Duodenal mucosa (tissue), 2 donors: ENCODE data around the gene RAB3GAP2.

Source experiments
- H3K27ac ChIP-seq: one replicate; pipeline ENCODE4 v1.7.0; 2013; ENCODE audit warnings: low read depth, low read length
- H3K27me3 ChIP-seq, 2 donors: one replicate each; pipeline ENCODE4 v1.7.0; 2013; ENCODE audit warnings: low read length in 2 of 2, control low read depth in 1 of 2; ENCODE audit not compliant: insufficient read depth in 2 of 2, control insufficient read depth in 1 of 2
- H3K36me3 ChIP-seq, 2 donors: one replicate each; pipeline ENCODE4 v1.7.0; 2013; ENCODE audit warnings: low read length in 2 of 2, control low read depth in 1 of 2; ENCODE audit not compliant: insufficient read depth in 2 of 2, control insufficient read depth in 1 of 2
- H3K4me1 ChIP-seq, 2 donors: one replicate each; pipeline ENCODE4 v1.7.0; 2013; ENCODE audit warnings: low read length in 2 of 2, control low read depth in 1 of 2; ENCODE audit not compliant: insufficient read depth in 2 of 2, control insufficient read depth in 1 of 2
- H3K4me3 ChIP-seq, 2 donors: one replicate each; pipeline ENCODE4 v1.7.0; 2013; ENCODE audit warnings: low read length in 2 of 2, low read depth in 1 of 2
- H3K9ac ChIP-seq, 2 donors: one replicate each; pipeline ENCODE4 v1.7.0; 2013; ENCODE audit warnings: low read length in 2 of 2, low read depth in 1 of 2
- H3K9me3 ChIP-seq, 2 donors: one replicate each; pipeline ENCODE4 v1.7.0; 2013; ENCODE audit warnings: low read length in 2 of 2, control low read depth in 1 of 2; ENCODE audit not compliant: control insufficient read depth in 1 of 2

RAB3GAP2 gene

GRCh38 chr1:220290140-220290761 lies 18.0 kb upstream of the RAB3GAP2 start:
- Histone ChIP-seq H3K4me1 (no peaks in the 10 kb centered on the region), H3K9ac (no peak overlapping the region), H3K27ac (no peak overlapping the region), H3K4me3 (no peak overlapping the region), H3K36me3 (no peaks in the 10 kb centered on the region), H3K9me3 (no peaks in the 10 kb centered on the region), H3K27me3 (no peaks in the 10 kb centered on the region)

DNA sequence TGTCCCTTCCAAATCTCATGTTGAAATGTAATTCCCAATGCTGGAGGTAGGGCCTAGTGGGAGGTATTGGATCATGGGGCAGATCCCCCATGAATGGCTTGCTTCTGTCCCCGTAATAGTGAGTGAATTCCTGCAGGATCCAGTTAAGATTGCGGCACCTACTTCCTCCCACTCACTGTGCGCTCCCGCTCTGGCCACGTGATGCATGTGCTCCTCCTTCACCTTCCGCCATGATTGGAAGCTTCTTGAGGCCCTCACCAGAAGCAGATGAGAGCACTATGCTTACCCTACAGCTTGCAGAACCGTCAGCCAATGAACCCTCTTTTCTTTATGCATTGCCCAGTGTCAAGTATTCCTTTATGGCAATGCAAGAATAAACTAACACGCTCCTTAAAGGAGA lies 14.9 kb upstream of the RAB3GAP2 start:
- H3K9ac ChIP-seq, result no peak overlapping the region
- no peak overlapping the region for H3K4me3 ChIP-seq
- H3K36me3 ChIP-seq, result no peaks in the 10 kb centered on the region
- no peaks in the 10 kb centered on the region for H3K27me3 ChIP-seq
- no peaks in the 10 kb centered on the region for H3K4me1 ChIP-seq
- H3K27ac ChIP-seq, result no peak overlapping the region
- H3K9me3 ChIP-seq, result no peaks in the 10 kb centered on the region

DNA sequence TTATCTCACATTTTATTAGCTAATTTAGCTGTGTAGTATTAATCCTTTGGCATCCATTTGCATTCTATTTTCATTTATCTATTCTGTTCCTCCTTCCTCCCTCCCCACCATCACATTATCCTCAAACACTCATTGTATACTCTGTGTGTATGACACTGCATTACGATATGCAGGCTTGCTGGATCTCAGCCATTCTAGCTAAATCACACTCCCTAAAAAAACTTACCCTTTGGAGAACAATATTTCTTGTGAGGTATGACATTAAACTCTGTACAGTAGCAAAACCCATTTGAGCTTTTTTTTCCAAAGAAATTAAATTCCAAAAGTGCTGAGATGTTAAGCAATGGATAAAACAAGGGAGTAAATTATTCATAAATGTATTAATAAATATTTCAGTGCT lies 11.4 kb upstream of the RAB3GAP2 start:
- Histone ChIP-seq H3K4me1 (no peaks in the 10 kb centered on the region), H3K9ac (no peak overlapping the region), H3K9me3 (no peaks in the 10 kb centered on the region), H3K27me3 (peaks cover 0 to 10% of the 10 kb centered on the region in 2 donors), H3K27ac (no peak overlapping the region), H3K4me3 (no peak overlapping the region), H3K36me3 (no peaks in the 10 kb centered on the region)

DNA sequence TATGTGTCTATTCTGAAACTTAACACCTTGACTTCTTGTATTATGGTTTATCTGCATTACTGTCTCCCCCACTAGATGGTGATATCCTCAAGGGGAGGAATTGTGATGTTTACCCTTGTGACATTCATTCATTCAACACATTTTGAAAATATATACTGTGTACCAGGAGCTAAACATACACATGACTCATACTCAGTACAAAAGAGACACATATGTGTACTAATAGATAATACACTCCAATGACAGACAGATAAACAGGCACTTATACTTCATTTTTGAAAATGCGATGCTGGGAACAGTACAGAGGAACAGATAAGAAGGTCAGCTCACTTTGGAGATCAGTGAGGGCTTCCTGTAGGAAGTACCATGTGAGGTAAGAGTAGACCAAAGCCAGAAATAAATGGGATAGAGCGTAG lies 8.9 kb upstream of the RAB3GAP2 start:
- H3K27me3 ChIP-seq, result peaks cover 0 to 10% of the 10 kb centered on the region in 2 donors
- H3K9me3 ChIP-seq, result no peaks in the 10 kb centered on the region
- no peaks in the 10 kb centered on the region for H3K4me1 ChIP-seq
- H3K4me3 ChIP-seq, result no peak overlapping the region
- no peak overlapping the region for H3K27ac ChIP-seq
- no peak overlapping the region for H3K9ac ChIP-seq
- no peaks in the 10 kb centered on the region for H3K36me3 ChIP-seq

- H3K4me1 ChIP-seq, result no peaks in the 10 kb centered on the region
- H3K9me3 ChIP-seq, result no peaks in the 10 kb centered on the region
- peaks cover 0 to 10% of the 10 kb centered on the region in 2 donors for H3K27me3 ChIP-seq
- no peak overlapping the region for H3K27ac ChIP-seq
- H3K9ac ChIP-seq, result no peak overlapping the region
- H3K4me3 ChIP-seq, result no peak overlapping the region
- H3K36me3 ChIP-seq, result no peaks in the 10 kb centered on the region
Observed at GRCh38 chr1:220280249-220280648, 8.0 kb upstream of the RAB3GAP2 start.

GRCh38 chr1:220278991-220279390 lies 6.7 kb upstream of the RAB3GAP2 start:
- Histone ChIP-seq H3K27ac (no peak overlapping the region), H3K4me1 (no peaks in the 10 kb centered on the region), H3K9me3 (no peaks in the 10 kb centered on the region), H3K4me3 (no peak overlapping the region), H3K9ac (no peak overlapping the region), H3K27me3 (peaks cover 0 to 10% of the 10 kb centered on the region in 2 donors), H3K36me3 (no peaks in the 10 kb centered on the region)

- Histone ChIP-seq H3K9me3 (no peaks in the 10 kb centered on the region), H3K4me1 (peaks cover 12% of the 10 kb centered on the region in 2 donors), H3K4me3 (no peak overlapping the region), H3K27me3 (peaks cover 0 to 10% of the 10 kb centered on the region in 2 donors), H3K27ac (no peak overlapping the region), H3K9ac (no peak overlapping the region), H3K36me3 (no peaks in the 10 kb centered on the region)
Observed at GRCh38 chr1:220275430-220275829, 3.2 kb upstream of the RAB3GAP2 start.

DNA sequence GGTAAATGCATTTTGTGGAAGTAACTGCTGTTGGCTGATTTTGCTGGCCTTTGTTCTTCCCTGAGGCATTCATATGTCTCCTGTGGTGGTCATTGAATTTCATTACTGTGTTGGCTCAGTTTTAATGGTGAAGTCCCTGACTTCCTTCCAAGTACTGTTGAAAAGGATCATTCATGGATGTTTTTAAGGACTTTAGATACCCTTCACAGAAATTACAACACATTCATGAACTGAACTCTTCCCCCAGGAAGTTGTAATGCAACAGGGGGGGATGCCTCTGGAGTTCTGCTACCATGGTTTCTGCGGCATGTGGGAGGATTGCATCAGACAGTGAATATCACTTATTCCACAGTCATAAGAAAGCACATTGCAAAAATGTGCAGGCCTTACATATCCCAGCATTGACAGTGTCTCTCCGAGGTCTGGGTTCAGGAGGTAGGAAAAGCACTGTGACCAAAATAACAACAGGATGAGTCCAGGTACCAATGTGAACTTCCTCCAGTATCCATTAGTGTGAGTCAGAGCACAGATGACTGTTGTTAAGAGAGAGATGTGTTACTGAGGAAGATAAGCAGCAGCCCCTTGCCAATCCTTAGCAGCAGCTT lies 2.1 kb upstream of the RAB3GAP2 start:
- Histone ChIP-seq H3K36me3 (no peaks in the 10 kb centered on the region), H3K27me3 (no peaks in the 10 kb centered on the region), H3K9ac (no peak overlapping the region), H3K27ac (no peak overlapping the region), H3K4me1 (peaks cover 16 to 22% of the 10 kb centered on the region in 2 donors), H3K9me3 (no peaks in the 10 kb centered on the region), H3K4me3 (no peak overlapping the region)

GRCh38 chr1:220272841-220273090 lies 513 bp upstream of the RAB3GAP2 start:
- Histone ChIP-seq H3K4me3 (peak overlapping the region; percentile 87 to 99), H3K27me3 (no peaks in the 10 kb centered on the region), H3K36me3 (peaks cover 0 to under 1% of the 10 kb centered on the region in 2 donors), H3K4me1 (peaks cover 16 to 28% of the 10 kb centered on the region in 2 donors), H3K9me3 (no peaks in the 10 kb centered on the region), H3K27ac (peak overlapping the region; percentile 57), H3K9ac (peak overlapping the region; percentile 91 to 97)

GRCh38 chr1:220271706-220272046 lies 577 bp downstream of the RAB3GAP2 start:
- H3K27ac ChIP-seq, result peak overlapping the region; percentile 75
- H3K36me3 ChIP-seq, result peaks cover 0 to 7% of the 10 kb centered on the region in 2 donors
- peak overlapping the region; percentile 87 to 99 for H3K4me3 ChIP-seq
- peaks cover 16 to 28% of the 10 kb centered on the region in 2 donors for H3K4me1 ChIP-seq
- H3K27me3 ChIP-seq, result no peaks in the 10 kb centered on the region
- H3K9ac ChIP-seq, result peak overlapping the region; percentile 97 to 98
- H3K9me3 ChIP-seq, result no peaks in the 10 kb centered on the region
